AG10803 (cell line): Measurements from ENCODE around the gene NEDD9.

ENCODE experiments used
- DNase-seq: peaks from one replicate; pipeline ENCODE4 v3.0.0; 2010; ENCODE audit warnings: low read depth
- H3K4me3 ChIP-seq: 2 replicates; pipeline ENCODE4 v1.5.1; 2011; ENCODE audit warnings: mild to moderate bottlenecking, low read length, control low read depth
- TF ChIP-seq, protein P1 (sequence below): conservative IDR thresholded peaks from 2 replicates; pipeline ENCODE4 v1.5.1; 2011; ENCODE audit warnings: mild to moderate bottlenecking, low read length, control low read depth, inconsistent platforms

NEDD9 gene

DNA sequence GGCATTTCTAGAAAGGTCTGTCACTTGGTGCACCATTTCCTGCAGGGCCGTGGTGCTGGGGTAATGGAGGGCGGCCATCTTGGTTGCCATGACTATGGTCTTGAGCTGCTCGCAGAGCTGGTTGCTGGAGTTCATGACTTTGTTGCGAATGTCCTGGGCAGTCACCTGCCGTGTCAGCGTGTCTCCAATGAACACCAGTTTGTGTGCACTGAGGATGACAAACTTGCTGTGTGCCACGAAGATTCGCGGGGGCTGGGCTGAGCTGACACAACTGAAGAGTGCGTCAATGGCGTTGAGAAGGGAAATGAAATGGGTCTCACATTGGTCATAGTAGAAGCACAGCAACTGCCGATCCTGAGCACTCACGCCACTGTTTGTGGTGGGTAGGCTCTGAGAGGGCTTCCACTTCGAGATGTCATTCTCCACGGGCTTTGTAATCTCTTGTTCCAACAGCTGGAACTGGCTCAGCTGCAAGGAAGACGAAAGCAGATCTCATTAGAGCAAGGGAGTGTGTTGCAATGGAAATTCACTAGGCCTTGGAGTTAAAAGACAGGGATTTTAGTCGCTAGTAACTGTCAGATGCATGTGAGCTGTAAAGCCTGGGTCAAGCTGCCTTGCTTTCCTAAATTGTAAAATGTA, 47.1 kb downstream of the NEDD9 start:
- TF ChIP-seq, protein P1, sequence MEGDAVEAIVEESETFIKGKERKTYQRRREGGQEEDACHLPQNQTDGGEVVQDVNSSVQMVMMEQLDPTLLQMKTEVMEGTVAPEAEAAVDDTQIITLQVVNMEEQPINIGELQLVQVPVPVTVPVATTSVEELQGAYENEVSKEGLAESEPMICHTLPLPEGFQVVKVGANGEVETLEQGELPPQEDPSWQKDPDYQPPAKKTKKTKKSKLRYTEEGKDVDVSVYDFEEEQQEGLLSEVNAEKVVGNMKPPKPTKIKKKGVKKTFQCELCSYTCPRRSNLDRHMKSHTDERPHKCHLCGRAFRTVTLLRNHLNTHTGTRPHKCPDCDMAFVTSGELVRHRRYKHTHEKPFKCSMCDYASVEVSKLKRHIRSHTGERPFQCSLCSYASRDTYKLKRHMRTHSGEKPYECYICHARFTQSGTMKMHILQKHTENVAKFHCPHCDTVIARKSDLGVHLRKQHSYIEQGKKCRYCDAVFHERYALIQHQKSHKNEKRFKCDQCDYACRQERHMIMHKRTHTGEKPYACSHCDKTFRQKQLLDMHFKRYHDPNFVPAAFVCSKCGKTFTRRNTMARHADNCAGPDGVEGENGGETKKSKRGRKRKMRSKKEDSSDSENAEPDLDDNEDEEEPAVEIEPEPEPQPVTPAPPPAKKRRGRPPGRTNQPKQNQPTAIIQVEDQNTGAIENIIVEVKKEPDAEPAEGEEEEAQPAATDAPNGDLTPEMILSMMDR, result no peak
- H3K4me3 ChIP-seq, result no peak overlapping the region
- DNase-seq, result no peak

DNA sequence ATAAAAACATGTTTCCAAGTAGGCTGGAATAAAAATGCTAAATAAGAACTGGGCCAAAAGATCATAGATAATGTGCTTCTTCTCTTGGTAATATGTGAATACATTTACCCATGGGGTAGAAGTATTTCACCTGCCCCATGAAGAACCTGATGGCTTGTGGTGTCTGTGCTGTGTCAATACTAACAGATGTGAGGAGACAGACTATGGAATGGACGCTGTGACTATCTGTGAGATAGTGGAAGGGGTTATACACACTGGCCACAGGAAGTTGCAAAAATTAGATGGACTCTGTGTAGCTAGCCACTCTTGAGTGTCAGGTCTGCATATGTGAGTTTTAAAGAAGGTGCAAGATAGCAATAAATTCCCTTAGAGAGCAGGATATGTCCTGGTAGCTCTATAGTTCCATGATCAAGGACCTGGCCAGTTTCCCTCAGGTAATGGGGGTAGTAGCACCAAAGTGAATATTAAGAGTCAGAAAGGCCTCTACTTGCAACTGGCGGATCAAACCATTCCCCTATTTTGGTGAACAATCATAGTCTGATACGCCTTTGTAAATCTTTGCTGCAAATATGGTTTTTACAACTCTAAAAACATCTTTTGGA, 48.6 kb downstream of the NEDD9 start:
- no peak for DNase-seq
- no peak overlapping the region for H3K4me3 ChIP-seq
- TF ChIP-seq, protein P1, result no peak

DNA sequence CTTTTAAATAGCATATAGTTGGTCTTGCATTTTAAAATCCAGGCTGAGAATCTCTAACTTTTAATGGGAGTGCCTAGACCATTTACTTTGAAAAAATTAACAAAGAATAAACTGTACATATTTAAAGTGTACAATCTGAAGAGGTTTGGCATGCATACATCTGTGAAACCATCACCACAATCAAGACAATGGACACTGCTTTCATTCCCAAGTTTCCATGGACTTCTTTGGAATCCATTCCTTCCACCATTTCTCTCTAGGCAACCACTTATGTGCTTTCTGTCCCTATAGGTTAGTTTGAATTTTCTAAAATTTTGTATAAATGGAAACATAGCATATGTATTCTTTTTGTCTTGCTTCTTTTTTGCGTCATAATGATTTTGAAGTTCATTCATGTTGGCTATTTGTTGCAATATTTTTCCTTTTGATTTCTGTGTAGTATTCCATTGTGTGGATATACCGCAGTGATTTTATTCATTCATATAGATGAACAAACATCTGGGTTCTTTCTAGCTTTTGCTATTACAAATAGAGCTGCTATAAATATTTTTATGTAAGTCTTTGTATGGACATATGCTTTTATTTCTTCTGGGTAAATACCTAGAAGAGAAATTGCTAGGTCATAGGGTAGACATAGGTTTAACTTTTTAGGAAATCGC, 50.9 kb downstream of the NEDD9 start:
- DNase-seq, result no peak
- TF ChIP-seq, protein P1, result no peak
- H3K4me3 ChIP-seq, result no peak overlapping the region

DNA sequence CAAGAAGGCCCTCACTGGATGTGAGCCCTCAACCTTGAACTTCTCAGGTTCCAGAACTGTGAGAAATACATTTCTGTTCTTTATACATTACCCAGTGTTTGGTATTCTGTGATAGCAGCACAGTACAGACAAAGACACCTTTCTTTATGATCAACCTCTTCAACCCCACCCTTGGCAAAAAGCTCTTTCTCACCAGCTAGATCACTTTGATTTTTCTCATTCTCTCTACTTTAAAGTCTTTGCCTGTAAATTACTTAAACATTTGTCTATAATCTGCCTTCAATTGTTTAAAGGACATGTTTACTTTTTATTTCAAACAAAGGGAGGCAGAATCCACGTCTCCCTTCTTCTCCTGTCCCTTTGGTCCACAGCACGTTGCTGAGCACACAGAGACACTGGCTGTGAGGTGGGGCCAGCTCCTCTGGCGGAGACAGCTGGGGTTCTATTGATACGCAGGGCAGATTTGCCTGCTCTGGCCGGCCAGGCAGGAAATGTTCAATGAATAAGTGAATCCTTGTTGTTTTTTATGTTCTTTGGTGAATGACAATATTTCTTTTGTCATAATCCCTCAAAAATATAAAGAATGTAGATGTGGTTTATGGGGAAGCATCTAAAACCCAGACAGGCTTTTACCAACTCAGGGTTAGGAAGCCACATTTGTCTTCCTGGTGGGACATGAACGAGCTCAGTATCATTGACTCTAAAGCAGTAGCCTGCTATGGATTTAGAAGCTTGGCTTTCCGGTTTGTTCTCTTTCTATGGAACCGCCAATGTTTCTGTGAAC, 52.9 kb downstream of the NEDD9 start:
- TF ChIP-seq, protein P1, result no peak
- DNase-seq, result peak; percentile 43
- no peak overlapping the region for H3K4me3 ChIP-seq

DNA sequence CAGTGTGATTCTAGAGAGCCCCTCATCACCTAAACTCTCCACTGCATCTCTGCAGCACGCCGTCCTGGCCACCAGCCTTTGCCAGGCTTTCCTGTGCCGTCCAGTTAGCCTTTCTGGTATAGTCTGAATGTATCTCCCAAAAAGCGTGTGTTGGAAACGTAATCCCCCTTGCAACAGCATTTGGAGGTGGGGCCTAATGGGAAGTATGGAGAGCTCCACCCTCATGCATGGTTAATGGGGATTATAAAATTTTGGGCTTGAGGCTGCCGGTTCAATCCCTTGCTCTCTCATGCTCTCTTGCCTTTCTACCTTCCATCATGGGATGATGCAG, 53.4 kb downstream of the NEDD9 start:
- no peak for DNase-seq
- TF ChIP-seq, protein P1, result no peak
- no peak overlapping the region for H3K4me3 ChIP-seq

DNA sequence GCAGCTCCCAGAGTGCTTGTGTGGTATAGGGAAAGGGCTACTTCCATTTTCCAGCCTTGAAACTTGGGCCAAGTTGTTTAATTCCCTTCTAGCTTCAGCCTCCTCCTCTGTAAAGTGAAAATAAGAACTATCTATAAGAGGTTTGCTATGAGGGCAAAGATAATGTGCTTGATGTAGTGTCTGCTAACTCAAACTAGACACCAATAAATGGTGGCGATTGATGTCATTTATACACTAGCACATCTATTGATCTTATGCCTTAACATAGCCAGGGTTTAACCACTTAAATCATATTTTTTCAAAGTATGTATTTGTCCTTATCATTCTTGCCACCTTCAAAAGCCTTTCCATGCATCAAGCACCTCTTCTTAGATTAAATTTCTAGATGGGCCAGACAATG, 55.2 kb downstream of the NEDD9 start:
- TF ChIP-seq, protein P1, result no peak
- DNase-seq, result no peak
- no peak overlapping the region for H3K4me3 ChIP-seq

DNA sequence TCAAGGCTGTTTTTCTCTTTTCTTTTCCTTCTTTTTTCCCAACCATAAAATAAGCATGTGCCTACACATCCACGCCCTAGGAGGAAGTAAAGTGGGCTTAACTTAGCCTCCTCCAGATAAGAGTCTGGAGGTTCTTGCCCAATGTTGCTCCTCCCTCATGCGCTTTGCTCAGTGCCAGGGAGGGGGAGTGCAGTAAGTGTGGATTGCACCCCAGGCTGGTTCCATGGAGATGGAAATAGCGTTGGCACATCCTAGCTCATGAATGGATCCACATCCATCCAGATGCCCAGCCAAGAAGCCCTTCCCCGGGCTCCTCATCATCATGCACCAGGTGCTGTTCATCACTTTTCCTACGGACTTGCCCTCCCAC, 58.2 kb downstream of the NEDD9 start:
- no peak overlapping the region for H3K4me3 ChIP-seq
- TF ChIP-seq, protein P1, result no peak
- DNase-seq, result no peak
